ENCODE data around the gene EEF1A2.

EEF1A2 gene

GRCh38 chr20:63494420-63495166, 4.3 kb downstream of the EEF1A2 start:
- no peak for TF ChIP-seq EZH2 (IDR thresholded peaks at IDR 0.05; ENCODE audit: borderline replicate concordance, low read length)
- TF ChIP-seq, protein P1, sequence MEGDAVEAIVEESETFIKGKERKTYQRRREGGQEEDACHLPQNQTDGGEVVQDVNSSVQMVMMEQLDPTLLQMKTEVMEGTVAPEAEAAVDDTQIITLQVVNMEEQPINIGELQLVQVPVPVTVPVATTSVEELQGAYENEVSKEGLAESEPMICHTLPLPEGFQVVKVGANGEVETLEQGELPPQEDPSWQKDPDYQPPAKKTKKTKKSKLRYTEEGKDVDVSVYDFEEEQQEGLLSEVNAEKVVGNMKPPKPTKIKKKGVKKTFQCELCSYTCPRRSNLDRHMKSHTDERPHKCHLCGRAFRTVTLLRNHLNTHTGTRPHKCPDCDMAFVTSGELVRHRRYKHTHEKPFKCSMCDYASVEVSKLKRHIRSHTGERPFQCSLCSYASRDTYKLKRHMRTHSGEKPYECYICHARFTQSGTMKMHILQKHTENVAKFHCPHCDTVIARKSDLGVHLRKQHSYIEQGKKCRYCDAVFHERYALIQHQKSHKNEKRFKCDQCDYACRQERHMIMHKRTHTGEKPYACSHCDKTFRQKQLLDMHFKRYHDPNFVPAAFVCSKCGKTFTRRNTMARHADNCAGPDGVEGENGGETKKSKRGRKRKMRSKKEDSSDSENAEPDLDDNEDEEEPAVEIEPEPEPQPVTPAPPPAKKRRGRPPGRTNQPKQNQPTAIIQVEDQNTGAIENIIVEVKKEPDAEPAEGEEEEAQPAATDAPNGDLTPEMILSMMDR (IDR thresholded peaks at IDR 0.05; ENCODE audit: low read length): no peak
- Histone ChIP-seq H3K27ac (ENCODE audit: low read depth, low read length, poor library complexity, severe bottlenecking) (no peak overlapping the region), H4K20me1 (ENCODE audit: insufficient read depth, low read length) (no peaks in the 10 kb centered on the region), H3K36me3 (ENCODE audit: insufficient read depth, low read length) (no peaks in the 10 kb centered on the region), H3K79me2 (ENCODE audit: insufficient read depth, low read length) (no peaks in the 10 kb centered on the region), H3K4me1 (ENCODE audit: insufficient read depth, low read length, severe bottlenecking) (no peaks in the 10 kb centered on the region), H3K4me2 (ENCODE audit: low read length) (no peak overlapping the region), H3K9me2 (ENCODE audit: low read depth, low read length) (no peaks in the 10 kb centered on the region), H3K9me3 (ENCODE audit: low read length) (no peaks in the 10 kb centered on the region), H3K4me3 (ENCODE audit: low read depth, low read length, poor library complexity, severe bottlenecking) (no peak overlapping the region), H3F3A (ENCODE audit: insufficient read depth, low read length) (no peaks in the 10 kb centered on the region), H3K27me3 (ENCODE audit: insufficient read depth, low read length) (no peaks in the 10 kb centered on the region; the same call in 1 of the 2 replicates), H2AFZ (ENCODE audit: low read length) (no peak overlapping the region), H3K9ac (ENCODE audit: low read length) (no peak overlapping the region)

DNA sequence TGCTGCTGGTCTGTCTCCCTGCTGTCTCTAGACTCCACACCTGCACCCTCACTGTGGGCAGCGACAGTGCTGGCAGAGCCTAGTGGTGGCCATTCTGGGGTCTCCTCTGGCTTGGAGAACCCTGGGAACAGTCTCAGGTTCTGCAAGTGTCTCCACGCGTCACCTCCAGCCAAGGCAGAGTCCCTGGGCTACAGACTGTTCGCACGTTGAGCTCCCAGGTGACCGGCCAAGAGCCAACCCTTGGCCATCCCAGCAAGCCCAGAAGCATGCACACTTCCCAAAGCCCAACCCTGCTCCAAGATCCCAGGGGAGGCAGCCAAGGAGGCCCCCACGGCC, 4.8 kb downstream of the EEF1A2 start:
- no peak overlapping the region for H3K9ac ChIP-seq (ENCODE audit: low read length)
- H3K27ac ChIP-seq (ENCODE audit: low read depth, low read length, poor library complexity, severe bottlenecking): no peak overlapping the region
- H3K36me3 ChIP-seq (ENCODE audit: insufficient read depth, low read length): no peaks in the 10 kb centered on the region
- TF ChIP-seq, protein P1 (IDR thresholded peaks at IDR 0.05; ENCODE audit: low read length): no peak
- TF ChIP-seq EZH2 (IDR thresholded peaks at IDR 0.05; ENCODE audit: borderline replicate concordance, low read length): no peak
- no peaks in the 10 kb centered on the region for H3K9me3 ChIP-seq (ENCODE audit: low read length)
- no peak overlapping the region for H3K4me2 ChIP-seq (ENCODE audit: low read length)
- H3F3A ChIP-seq (ENCODE audit: insufficient read depth, low read length): no peaks in the 10 kb centered on the region
- no peaks in the 10 kb centered on the region for H3K4me1 ChIP-seq (ENCODE audit: insufficient read depth, low read length, severe bottlenecking)
- H3K9me2 ChIP-seq (ENCODE audit: low read depth, low read length): no peaks in the 10 kb centered on the region
- H3K27me3 ChIP-seq (ENCODE audit: insufficient read depth, low read length): no peaks in the 10 kb centered on the region; the same call in 1 of the 2 replicates
- H4K20me1 ChIP-seq (ENCODE audit: insufficient read depth, low read length): no peaks in the 10 kb centered on the region
- no peaks in the 10 kb centered on the region for H3K79me2 ChIP-seq (ENCODE audit: insufficient read depth, low read length)
- no peak overlapping the region for H2AFZ ChIP-seq (ENCODE audit: low read length)
- no peak overlapping the region for H3K4me3 ChIP-seq (ENCODE audit: low read depth, low read length, poor library complexity, severe bottlenecking)

DNA sequence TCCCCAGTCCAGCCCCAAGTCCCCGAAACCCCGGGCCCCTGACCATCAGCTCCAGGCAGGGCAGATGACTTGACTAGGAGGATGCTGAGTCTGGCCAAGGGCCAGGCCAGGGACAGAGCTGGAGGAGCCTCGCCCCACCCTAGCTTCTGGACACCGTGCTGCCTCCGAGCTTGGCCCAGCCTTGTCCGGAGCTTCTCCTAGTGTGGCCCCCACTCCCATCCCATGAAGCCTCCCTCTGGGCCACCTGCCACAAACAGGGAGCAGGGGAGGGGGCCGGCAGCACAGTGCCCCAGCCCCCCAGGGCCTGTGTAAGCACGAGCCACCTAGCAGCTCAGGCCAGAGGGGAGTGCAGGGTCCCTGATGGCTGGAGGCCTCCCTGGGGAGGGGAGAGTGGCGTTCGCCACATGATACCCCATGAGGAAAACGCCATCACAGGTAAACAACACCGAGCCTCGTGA, 5.3 kb downstream of the EEF1A2 start:
- Histone ChIP-seq H3K79me2 (ENCODE audit: insufficient read depth, low read length) (no peaks in the 10 kb centered on the region), H3K9ac (ENCODE audit: low read length) (no peak overlapping the region), H3K9me2 (ENCODE audit: low read depth, low read length) (no peaks in the 10 kb centered on the region), H3F3A (ENCODE audit: insufficient read depth, low read length) (no peaks in the 10 kb centered on the region), H3K4me1 (ENCODE audit: insufficient read depth, low read length, severe bottlenecking) (no peaks in the 10 kb centered on the region), H3K27me3 (ENCODE audit: insufficient read depth, low read length) (no peaks in the 10 kb centered on the region; the same call in 1 of the 2 replicates), H2AFZ (ENCODE audit: low read length) (no peak overlapping the region), H3K36me3 (ENCODE audit: insufficient read depth, low read length) (no peaks in the 10 kb centered on the region), H4K20me1 (ENCODE audit: insufficient read depth, low read length) (no peaks in the 10 kb centered on the region), H3K4me3 (ENCODE audit: low read depth, low read length, poor library complexity, severe bottlenecking) (no peak overlapping the region), H3K4me2 (ENCODE audit: low read length) (no peak overlapping the region), H3K9me3 (ENCODE audit: low read length) (no peaks in the 10 kb centered on the region), H3K27ac (ENCODE audit: low read depth, low read length, poor library complexity, severe bottlenecking) (no peak overlapping the region)
- TF ChIP-seq, protein P1 (IDR thresholded peaks at IDR 0.05; ENCODE audit: low read length): no peak
- TF ChIP-seq EZH2 (IDR thresholded peaks at IDR 0.05; ENCODE audit: borderline replicate concordance, low read length): no peak

Data from OCI-LY1 (cell line).